Retina (tissue), 1 donor: ENCODE measurements around the gene ANKS1B.
"Not testable (repeated sequence)": the region's sequence is repeated elsewhere in the genome, so short reads cannot be mapped to it uniquely, and the experiment has no call there.

Experiments
- DNase-seq: peaks from one replicate; pipeline ENCODE4 v3.0.0-alpha.2; 2016

ANKS1B gene

GRCh38 chr12:99339663-99340062 lies 645.1 kb downstream of the ANKS1B start:
- DNase-seq, result no peak

GRCh38 chr12:99334285-99335056 lies 650.3 kb downstream of the ANKS1B start:
- no peak for DNase-seq

GRCh38 chr12:99332936-99333591 lies 651.7 kb downstream of the ANKS1B start:
- no peak for DNase-seq

DNA sequence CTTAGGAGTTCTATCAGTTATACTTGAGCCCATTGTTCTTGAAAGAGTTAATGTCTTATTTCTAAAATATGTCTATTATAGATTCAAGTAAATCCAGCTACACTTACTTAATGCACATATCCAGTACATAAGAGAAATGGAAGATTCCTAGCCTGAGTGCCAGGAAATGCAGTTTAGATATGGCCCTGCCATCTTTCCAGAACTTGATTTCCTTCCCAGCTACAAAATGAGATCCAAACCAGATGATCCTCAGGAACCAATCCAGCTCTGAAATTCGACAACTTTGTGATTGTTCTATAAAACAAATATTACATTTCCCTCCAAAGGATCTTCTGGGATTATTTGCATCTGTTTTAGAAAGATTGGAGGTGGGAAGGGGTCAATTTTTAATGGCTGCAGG lies 654.5 kb downstream of the ANKS1B start:
- no peak for DNase-seq

GRCh38 chr12:99321210-99321609 lies 663.5 kb downstream of the ANKS1B start:
- not testable (repeated sequence) for DNase-seq

GRCh38 chr12:99311373-99311772 lies 673.4 kb downstream of the ANKS1B start:
- DNase-seq, result no peak

DNA sequence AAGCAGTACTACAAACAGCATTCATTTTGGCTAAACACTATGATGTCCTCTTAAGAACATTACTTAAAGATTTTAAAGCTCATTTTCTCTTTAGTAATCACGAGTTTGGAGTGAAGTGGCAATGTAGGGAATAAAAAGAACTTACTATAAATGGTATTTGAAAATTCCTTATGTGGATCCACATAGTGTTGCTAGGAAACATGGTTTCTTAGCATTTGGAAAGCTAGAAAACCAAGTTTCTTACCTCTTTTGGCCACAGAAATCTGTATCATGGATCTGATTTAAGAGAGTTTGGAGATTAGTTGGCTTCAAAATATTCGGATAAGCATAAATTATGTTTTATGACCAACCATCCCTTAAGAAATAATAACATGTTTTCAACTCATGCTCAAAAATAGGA lies 674.9 kb downstream of the ANKS1B start:
- no peak for DNase-seq

DNA sequence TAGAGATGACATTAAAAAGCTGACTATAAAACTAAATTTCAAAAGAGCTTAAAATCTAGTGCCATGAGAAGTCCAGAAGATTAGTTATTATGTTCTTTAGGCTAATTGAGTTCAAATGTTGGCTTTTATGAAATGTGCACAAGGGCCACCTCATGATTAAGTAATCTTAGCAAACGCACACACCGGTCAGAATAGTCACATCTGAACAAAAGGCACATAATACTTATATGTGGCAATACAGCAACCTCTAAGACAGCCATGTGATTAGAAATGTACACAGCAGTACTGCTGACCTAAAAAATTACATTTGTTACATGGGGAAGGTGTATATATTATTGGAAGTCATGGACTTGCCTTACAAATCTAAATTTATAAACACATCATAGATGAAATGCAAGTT lies 681.9 kb downstream of the ANKS1B start:
- DNase-seq, result no peak

DNA sequence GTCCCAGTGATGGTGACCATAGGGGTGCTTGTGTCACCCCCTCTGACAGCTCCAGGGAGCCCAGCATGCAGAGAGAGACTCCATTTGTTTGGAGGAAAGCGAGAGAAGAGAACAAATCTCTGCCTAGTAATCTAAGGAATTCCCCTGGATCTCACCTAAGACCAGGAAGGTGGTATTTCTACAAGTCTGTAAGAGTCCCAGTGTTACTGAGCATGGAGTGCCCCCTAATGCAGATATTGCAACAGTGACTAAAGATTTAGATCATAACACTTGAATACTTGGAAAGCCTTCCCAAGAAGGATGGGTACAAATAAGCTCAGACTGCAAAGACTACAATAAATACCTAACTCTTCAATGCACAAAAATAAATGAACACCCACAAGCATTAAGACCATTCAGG lies 697.6 kb downstream of the ANKS1B start:
- DNase-seq, result no peak

- no peak for DNase-seq
Observed at GRCh38 chr12:99284161-99284560, 700.6 kb downstream of the ANKS1B start.

- DNase-seq, result no peak
Observed at GRCh38 chr12:99282624-99283023, 702.1 kb downstream of the ANKS1B start.

GRCh38 chr12:99282086-99282485 lies 702.6 kb downstream of the ANKS1B start:
- no peak for DNase-seq

DNA sequence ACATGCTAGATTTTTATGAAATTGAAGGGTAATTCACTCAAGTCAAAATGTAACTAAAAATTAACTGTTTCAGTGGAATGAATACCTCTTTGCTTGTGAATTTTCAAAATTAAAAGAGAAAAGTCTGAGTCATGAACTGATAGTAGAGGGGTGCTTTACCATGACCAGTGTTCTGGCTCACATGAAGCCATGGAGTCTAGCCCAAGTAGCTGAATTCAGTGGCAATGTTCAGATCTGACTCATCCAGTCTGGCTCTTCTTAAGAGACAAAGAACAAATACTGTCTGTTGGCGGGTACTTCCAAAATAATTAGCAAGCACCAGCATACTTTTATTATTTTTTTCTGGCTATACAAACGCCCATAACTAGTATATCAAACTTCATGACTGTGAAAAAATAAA lies 703.5 kb downstream of the ANKS1B start:
- no peak for DNase-seq

DNA sequence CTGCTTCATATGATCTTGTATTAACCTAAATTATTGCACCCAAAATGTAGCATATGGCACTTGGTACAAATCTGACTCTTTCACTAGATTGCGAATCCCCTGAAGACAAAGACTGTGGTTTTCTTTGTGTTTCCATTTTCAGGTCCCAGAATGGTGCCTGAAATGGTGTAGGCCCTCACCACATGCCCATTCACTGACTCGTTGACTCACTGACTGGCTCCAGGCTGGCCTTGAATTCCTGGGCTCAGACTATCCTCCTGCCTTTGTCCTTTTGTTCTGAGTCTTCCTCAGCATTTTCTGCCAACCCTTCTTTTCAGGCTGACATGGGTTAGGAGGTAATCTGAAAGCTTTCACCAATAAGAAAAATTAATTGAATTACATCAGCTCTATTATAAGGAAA lies 705.8 kb downstream of the ANKS1B start:
- no peak for DNase-seq

- no peak for DNase-seq
Observed at GRCh38 chr12:99277591-99278379, 707.0 kb downstream of the ANKS1B start.

GRCh38 chr12:99271071-99271470 lies 713.7 kb downstream of the ANKS1B start:
- DNase-seq, result no peak

DNA sequence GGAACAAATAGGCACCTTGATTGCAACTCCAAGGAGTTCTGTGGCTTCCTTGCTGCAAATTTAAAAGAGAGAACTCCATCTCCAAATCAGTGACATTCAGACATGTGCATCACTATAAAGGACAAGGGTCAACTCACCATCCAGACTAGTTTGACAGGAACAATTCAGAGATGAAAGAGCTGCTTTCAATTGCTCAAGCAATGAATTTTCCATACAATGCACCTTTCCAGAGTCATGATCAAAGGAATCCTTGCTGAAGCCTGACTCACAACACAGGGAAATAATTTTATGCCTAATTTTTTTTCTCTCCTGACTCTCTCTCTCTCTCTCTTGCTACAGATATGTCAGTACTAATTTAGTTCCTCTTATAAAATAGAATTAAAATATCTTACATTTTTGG lies 717.7 kb downstream of the ANKS1B start:
- DNase-seq, result no peak

- DNase-seq, result no peak
Observed at GRCh38 chr12:99265648-99266047, 719.1 kb downstream of the ANKS1B start.

- DNase-seq, result no peak
Observed at GRCh38 chr12:99261256-99261655, 723.5 kb downstream of the ANKS1B start.

- no peak for DNase-seq
Observed at GRCh38 chr12:99260456-99260996, 724.2 kb downstream of the ANKS1B start.

- DNase-seq, result peak; percentile 72
Observed at GRCh38 chr12:99259040-99259934, 725.4 kb downstream of the ANKS1B start.

- no peak for DNase-seq
Observed at GRCh38 chr12:99257672-99258071, 727.1 kb downstream of the ANKS1B start.
